Ramos (cell line): Measurements from ENCODE around the gene COL25A1.

Experiments
- in situ Hi-C: fragments of 300-500 bp; cut with MboI; formaldehyde crosslinking; loops from one replicate; pipeline ENCODE4 v1.14.3; 2022; ENCODE audit warnings: low sequenced_read_pairs; ENCODE audit not compliant: unreplicated experiment

The COL25A1 gene

DNA sequence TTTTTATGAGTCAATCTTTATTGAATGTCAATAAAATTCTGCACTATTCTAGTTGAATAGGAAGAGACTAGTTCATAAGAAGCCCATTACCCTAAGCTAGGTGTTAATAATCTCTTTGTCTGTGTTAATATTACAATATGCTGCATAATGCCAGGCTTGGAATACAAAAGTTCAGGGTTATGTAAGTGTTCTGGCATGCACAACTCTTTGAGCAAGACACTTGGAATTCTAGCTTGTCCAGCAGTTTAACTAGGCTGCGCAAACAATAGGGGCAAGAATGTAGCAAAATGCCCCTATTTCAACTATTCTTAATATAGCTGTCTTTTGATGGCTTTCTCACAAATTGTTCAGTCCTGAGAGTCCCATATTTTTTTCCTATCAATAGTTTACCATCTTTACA is 508.3 kb downstream of the COL25A1 start:
- in situ Hi-C loops, result no loop called here

- in situ Hi-C loops, result no loop called here
These were observed 509.0 kb downstream of the COL25A1 start for GRCh38 chr4:108793415-108793814.

DNA sequence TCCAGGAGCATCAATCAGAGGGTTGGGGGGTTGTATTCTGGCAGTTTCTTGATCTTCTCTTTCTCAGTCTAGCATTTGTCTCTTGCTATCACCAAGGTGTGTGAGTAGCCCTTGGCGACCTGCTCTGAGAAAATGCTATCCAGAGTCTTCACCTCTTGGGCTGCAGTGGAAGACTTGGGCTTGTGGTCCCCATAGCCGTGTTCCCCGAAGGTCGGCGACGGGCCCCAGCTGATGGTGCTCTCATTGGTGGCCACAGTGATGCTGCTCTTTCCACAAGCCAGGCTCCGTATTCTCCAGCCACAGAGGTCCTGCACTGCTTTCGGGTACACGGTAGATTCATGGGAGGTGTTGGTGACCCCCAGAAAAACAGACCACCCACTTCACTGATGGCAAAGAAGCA is 513.7 kb downstream of the COL25A1 start:
- in situ Hi-C loops, result no loop called here

- in situ Hi-C loops, result no loop called here
These were observed 514.7 kb downstream of the COL25A1 start for GRCh38 chr4:108787724-108788123.

DNA sequence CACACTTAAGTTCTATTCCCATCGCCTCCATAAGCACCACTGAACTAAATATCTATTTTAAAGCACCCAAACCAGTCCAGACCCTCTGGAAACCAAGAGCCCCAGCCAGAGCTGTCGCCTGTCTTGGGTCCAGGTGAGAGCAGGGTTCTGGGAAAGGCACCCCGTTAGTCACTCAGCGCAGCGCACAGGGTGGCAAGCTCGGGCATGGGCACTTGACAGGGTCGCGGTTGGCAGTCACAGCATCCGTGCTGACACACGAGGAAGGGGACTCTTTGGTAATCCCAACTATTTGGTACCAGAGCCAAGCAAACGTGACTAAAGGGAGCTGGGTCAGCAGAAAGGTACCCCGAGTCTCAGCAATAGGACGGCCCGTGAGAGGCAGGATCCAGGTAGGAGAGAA is 515.4 kb downstream of the COL25A1 start:
- in situ Hi-C loops, result no loop called here

GRCh38 chr4:108786351-108786750 is 516.1 kb downstream of the COL25A1 start:
- in situ Hi-C loops, result no loop called here

DNA sequence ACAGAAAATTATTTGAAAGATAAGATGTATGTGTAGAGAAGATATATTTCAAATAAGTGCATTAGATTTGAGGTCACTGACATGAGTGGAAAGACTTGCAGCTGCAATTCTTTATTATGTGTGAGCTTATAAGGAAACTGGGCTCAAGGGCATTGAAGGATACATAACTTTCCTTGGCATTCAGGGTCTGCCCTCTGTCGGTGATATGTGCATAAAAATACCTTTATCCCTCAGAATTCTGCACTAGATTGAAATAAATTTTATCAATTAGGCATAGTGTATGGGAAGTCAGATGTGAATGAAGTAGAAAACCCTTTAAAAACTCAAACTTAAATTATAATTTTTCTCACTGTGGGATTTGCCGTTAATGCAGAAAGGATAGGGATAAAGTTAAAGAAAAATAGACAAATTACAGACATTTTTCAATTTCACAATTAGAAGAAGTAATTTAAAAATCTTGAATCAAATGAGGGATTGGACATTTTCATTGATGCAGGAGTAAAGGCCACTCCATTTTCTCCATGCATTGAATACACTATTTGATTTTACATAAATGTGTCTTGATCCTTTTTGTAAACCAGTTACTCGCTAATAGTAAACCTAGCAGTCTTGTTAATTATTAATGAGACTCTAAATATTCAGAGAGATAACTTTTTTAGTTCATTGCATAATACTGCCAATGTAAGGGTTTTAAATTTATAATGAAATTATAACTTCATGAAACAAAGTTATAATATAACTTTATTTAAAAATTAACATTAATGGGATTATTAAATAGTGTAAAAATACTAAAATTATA is 518.6 kb downstream of the COL25A1 start:
- in situ Hi-C loops, result no loop called here

DNA sequence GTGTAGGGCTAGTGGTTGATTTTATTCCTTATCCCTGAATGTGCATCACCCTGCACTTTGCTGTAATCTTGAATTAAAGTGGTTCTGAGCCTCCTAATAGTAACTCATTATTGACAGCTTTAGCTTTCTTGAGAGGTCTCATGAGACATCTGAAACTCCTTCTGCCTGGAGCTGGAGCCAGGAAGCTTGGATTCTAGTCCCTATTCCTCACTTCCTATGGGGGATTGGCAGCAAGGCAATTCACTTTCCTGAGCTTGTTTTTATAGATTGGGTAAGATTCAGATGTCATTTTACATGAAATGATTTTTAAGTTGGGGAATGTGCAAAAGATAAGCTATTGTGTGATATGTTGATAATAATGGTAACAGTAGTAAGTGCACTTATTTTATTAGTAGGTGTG is 522.5 kb downstream of the COL25A1 start:
- in situ Hi-C loops, result no loop called here

DNA sequence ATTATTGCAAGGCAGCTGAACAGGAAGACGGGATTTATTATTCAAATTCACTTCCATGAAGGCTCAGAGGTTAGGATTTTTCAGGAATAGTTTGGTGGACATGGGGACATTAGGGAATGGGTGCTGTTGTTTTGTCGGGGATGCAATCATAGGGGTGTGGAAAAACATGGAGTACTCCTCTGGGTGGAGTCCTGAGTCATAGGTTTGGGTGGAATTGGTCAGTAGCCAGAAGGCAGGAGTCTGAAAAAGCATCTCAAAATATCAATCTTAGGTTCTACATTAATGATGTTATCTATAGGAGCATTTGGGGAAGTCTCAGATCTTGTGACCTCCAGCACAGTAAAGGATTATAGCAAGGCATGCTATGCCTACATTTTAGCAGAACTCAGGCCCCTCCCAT is 525.1 kb downstream of the COL25A1 start:
- in situ Hi-C loops, result no loop called here

DNA sequence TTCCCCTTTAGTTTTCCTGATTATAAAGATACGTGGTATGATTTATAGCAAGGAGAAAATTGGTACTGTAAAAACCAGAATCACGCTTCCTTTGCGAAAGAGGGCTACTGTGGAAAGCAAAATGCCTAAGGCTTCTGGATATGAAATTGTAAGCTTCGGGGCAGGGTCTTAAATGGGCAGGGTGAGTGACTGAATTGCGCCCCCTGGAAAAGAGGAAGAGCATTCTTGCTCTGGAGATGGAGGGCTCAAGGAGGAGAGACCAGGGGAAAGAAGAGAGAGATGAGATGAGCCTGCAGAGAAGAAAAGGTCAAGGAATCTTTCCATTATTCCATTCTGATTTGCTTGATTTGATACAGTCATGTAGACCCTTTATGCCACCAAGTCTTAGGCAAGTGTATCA is 526.5 kb downstream of the COL25A1 start:
- in situ Hi-C loops, result no loop called here

DNA sequence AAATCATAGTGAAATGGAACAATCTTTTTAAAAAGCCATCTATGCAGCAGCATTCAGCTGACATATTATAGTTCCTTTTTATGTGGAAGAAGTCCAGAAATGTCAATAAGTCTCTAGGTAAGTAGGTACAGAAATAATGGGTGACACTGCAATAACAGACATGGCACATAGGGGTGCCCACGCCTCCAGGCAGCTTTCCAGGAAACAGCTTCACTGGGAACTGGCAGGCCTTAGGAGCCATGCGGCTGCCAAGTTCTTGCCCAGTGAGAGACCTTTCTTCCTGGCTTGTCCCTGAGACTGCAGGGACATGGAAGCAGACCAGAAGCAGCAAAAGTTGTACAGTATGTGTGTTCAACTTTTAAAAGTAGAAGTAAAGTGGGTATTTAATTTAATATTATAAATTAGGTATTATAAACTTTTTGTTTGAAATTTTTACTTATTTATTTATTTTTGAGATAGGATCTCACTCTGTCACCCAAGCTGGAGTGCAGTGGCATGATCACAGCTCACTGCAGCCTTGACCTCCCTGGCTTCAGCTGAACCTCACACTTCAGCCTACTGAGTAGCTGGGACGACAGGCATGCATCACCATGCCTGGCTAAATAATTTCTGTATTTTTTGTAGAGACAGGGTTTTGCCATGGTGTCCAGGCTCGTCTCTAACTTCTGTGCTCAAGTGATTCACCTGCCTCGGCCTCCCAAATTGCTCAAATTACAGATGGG is 527.5 kb downstream of the COL25A1 start:
- in situ Hi-C loops, result no loop called here

GRCh38 chr4:108772402-108772801 is 530.1 kb downstream of the COL25A1 start:
- in situ Hi-C loops, result no loop called here

- in situ Hi-C loops, result no loop called here
These were observed 536.4 kb downstream of the COL25A1 start for GRCh38 chr4:108766058-108766457.

DNA sequence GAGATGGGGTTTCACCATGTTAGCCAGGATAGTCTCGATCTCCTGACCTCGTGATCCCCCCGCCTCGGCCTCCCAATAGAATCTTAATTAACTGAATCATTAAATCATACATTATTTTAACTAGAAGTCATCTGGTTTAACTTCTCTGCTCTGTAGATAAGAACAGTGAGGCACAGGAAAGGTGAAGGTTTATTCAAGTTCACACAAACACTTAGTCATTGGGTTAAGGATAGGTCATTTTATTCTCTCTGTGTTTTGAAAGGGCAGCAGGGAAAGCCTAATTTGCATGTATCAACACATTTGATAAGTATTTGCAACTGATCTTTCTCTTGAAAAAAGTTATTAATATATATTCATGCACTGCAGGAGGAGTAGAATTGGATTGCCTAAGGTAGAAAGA is 538.5 kb downstream of the COL25A1 start:
- in situ Hi-C loops, result no loop called here

DNA sequence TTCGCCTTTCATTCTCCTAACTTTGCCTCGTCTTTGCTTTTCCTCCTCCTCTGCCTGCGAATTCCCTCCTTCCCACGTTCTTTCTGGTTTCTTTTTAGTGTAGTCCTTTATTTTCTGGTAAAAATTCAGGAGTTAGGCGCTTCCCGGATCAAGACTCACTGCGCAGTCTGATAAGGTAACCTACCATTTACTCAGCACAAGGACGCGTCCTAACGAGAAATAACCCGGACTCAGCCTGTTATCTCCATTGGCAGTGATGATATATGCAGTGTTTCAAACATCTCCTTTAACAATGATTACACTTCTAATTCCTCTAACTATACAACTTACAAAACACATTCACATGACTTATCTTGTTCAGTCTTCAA is 539.2 kb downstream of the COL25A1 start:
- in situ Hi-C loops, result no loop called here

GRCh38 chr4:108762559-108763225 is 539.8 kb downstream of the COL25A1 start, which contains the start of gene ETNPPL:
ETNPPL (minus strand) TSS chr4:108763053; CDS start chr4:108762898, 155 bp downstream.
- in situ Hi-C loops, result no loop called here
